HEK293 (cell line): ENCODE results near the gene AGO4.

Experiments used
- CTCF ChIP-seq: fragments of 450-650 bp; formaldehyde crosslinking; IDR thresholded peaks from 2 replicates; pipeline ENCODE4 v1.5.1; 2016; ENCODE audit warnings: missing biosample characterization, missing genetic modification characterization
- GFI1B ChIP-seq: fragments of 450-650 bp; formaldehyde crosslinking; IDR thresholded peaks from 2 replicates; pipeline ENCODE4 v1.5.1; 2016; ENCODE audit warnings: missing biosample characterization, missing genetic modification characterization
- GLI4 ChIP-seq: fragments of 450-650 bp; formaldehyde crosslinking; IDR thresholded peaks from 2 replicates; pipeline ENCODE4 v1.5.1; 2016; ENCODE audit warnings: missing biosample characterization, missing genetic modification characterization
- GLIS1 ChIP-seq: fragments of 450-650 bp; formaldehyde crosslinking; IDR thresholded peaks from 2 replicates; pipeline ENCODE4 v1.5.1; 2016; ENCODE audit warnings: missing biosample characterization, missing genetic modification characterization
- GLIS2 ChIP-seq: fragments of 450-650 bp; formaldehyde crosslinking; IDR thresholded peaks from 2 replicates; pipeline ENCODE4 v1.5.1; 2016; ENCODE audit warnings: missing biosample characterization, missing genetic modification characterization
- HOXA7 ChIP-seq: sonication (generic); formaldehyde crosslinking; IDR thresholded peaks from 2 replicates; pipeline ENCODE4 v1.8.1; 2022; ENCODE audit warnings: missing genetic modification reagents, borderline replicate concordance
- HOXC10 ChIP-seq: sonication (generic); formaldehyde crosslinking; IDR thresholded peaks from 2 replicates; pipeline ENCODE4 v1.8.1; 2023; ENCODE audit warnings: mild to moderate bottlenecking, missing genetic modification reagents
- KLF7 ChIP-seq: fragments of 450-650 bp; formaldehyde crosslinking; IDR thresholded peaks from 2 replicates; pipeline ENCODE4 v1.5.1; 2016; ENCODE audit warnings: missing biosample characterization, missing genetic modification characterization, borderline replicate concordance
- PRDM4 ChIP-seq: fragments of 450-650 bp; formaldehyde crosslinking; IDR thresholded peaks from 2 replicates; pipeline ENCODE4 v1.5.1; 2017; ENCODE audit warnings: missing biosample characterization, missing genetic modification characterization
- REPIN1 ChIP-seq: fragments of 450-650 bp; formaldehyde crosslinking; IDR thresholded peaks from 2 replicates; pipeline ENCODE4 v1.5.1; 2017; ENCODE audit warnings: missing biosample characterization, missing genetic modification characterization, low read depth
- SP2 ChIP-seq: fragments of 450-650 bp; formaldehyde crosslinking; IDR thresholded peaks from 2 replicates; pipeline ENCODE4 v1.5.1; 2016; ENCODE audit warnings: missing biosample characterization, missing genetic modification characterization
- ZBTB10 ChIP-seq: fragments of 450-650 bp; formaldehyde crosslinking; IDR thresholded peaks from 2 replicates; pipeline ENCODE4 v1.5.1; 2016; ENCODE audit warnings: missing biosample characterization, missing genetic modification characterization
- ZFP3 ChIP-seq: fragments of 450-650 bp; formaldehyde crosslinking; IDR thresholded peaks from 2 replicates; pipeline ENCODE4 v1.5.1; 2016; ENCODE audit warnings: low read depth, missing biosample characterization, missing genetic modification characterization
- ZIC2 ChIP-seq: fragments of 450-650 bp; formaldehyde crosslinking; IDR thresholded peaks from 2 replicates; pipeline ENCODE4 v1.5.1; 2016; ENCODE audit warnings: missing biosample characterization, missing genetic modification characterization
- ZNF112 ChIP-seq: fragments of 450-650 bp; formaldehyde crosslinking; IDR thresholded peaks from 2 replicates; pipeline ENCODE4 v1.5.0; 2017; ENCODE audit warnings: missing biosample characterization, missing genetic modification characterization
- ZNF16 ChIP-seq: fragments of 450-650 bp; formaldehyde crosslinking; IDR thresholded peaks from 2 replicates; pipeline ENCODE4 v1.5.1; 2016; ENCODE audit warnings: low read depth, missing biosample characterization, missing genetic modification characterization
- ZNF18 ChIP-seq: fragments of 450-650 bp; formaldehyde crosslinking; IDR thresholded peaks from 2 replicates; pipeline ENCODE4 v1.5.1; 2016; ENCODE audit warnings: missing biosample characterization, missing genetic modification characterization
- ZNF19 ChIP-seq: fragments of 450-650 bp; formaldehyde crosslinking; IDR thresholded peaks from 2 replicates; pipeline ENCODE4; 2016; ENCODE audit warnings: missing biosample characterization, missing genetic modification characterization, low read depth
- ZNF221 ChIP-seq: fragments of 450-650 bp; formaldehyde crosslinking; IDR thresholded peaks from 2 replicates; pipeline ENCODE4 v1.5.1; 2017; ENCODE audit warnings: missing biosample characterization, missing genetic modification characterization, borderline replicate concordance
- ZNF280C ChIP-seq: fragments of 450-650 bp; formaldehyde crosslinking; IDR thresholded peaks from 2 replicates; pipeline ENCODE4 v1.5.1; 2016; ENCODE audit warnings: missing biosample characterization, missing genetic modification characterization
- ZNF335 ChIP-seq: fragments of 450-650 bp; formaldehyde crosslinking; conservative IDR thresholded peaks from 2 replicates; pipeline ENCODE4 v1.5.1; 2016; ENCODE audit warnings: missing biosample characterization, missing genetic modification characterization
- ZNF473 ChIP-seq: fragments of 450-650 bp; formaldehyde crosslinking; IDR thresholded peaks from 2 replicates; pipeline ENCODE4 v1.5.1; 2017; ENCODE audit warnings: missing biosample characterization, missing genetic modification characterization
- ZNF488 ChIP-seq: fragments of 450-650 bp; formaldehyde crosslinking; IDR thresholded peaks from 2 replicates; pipeline ENCODE4 v1.5.1; 2016; ENCODE audit warnings: missing biosample characterization, missing genetic modification characterization
- ZNF521 ChIP-seq: fragments of 450-650 bp; formaldehyde crosslinking; IDR thresholded peaks from 2 replicates; pipeline ENCODE4 v1.5.1; 2017; ENCODE audit warnings: missing biosample characterization, mild to moderate bottlenecking, missing genetic modification characterization
- ZNF548 ChIP-seq: fragments of 450-650 bp; formaldehyde crosslinking; IDR thresholded peaks from 2 replicates; pipeline ENCODE4 v1.5.1; 2016; ENCODE audit warnings: missing biosample characterization, missing genetic modification characterization
- ZNF558 ChIP-seq: fragments of 450-650 bp; formaldehyde crosslinking; IDR thresholded peaks from 2 replicates; pipeline ENCODE4 v1.5.1; 2016; ENCODE audit warnings: missing biosample characterization, missing genetic modification characterization
- ZNF596 ChIP-seq: fragments of 450-650 bp; IDR thresholded peaks from 2 replicates; pipeline ENCODE4 v1.5.0; 2018; ENCODE audit warnings: missing biosample characterization, mild to moderate bottlenecking, missing genetic modification characterization, moderate library complexity
- ZNF600 ChIP-seq: fragments of 450-650 bp; formaldehyde crosslinking; IDR thresholded peaks from 2 replicates; pipeline ENCODE4 v1.5.1; 2016; ENCODE audit warnings: missing biosample characterization, missing genetic modification characterization
- ZNF626 ChIP-seq: fragments of 450-650 bp; sonication (Bioruptor Pico); formaldehyde crosslinking; IDR thresholded peaks from 2 replicates; pipeline ENCODE4 v1.5.1; 2018; ENCODE audit warnings: missing biosample characterization, missing genetic modification characterization, inconsistent platforms
- ZNF707 ChIP-seq: fragments of 450-650 bp; formaldehyde crosslinking; IDR thresholded peaks from 2 replicates; pipeline ENCODE4 v1.5.1; 2016; ENCODE audit warnings: missing biosample characterization, missing genetic modification characterization

Gene AGO4

GRCh38 chr1:35769188-35769758, 38.5 kb upstream of the AGO4 start (continued):
- TF ChIP-seq ZBTB10 (tag by site-specific recombination) (no peak), ZNF548 (tag by site-specific recombination) (no peak), ZNF112 (tag by site-specific recombination) (no peak), ZFP3 (tag by site-specific recombination) (no peak), ZNF707 (tag by site-specific recombination) (no peak), ZNF596 (tag by site-specific recombination) (peak; percentile 82), ZNF280C (tag by site-specific recombination) (no peak), ZNF16 (no peak), SP2 (peak; percentile 23), GLIS2 (tag by site-specific recombination) (peak; percentile 38; the same call in 1 of the 2 replicates), ZNF473 (tag by site-specific recombination) (no peak), ZNF335 (tag by site-specific recombination) (peak; percentile 64), ZNF521 (tag by site-specific recombination) (no peak), REPIN1 (tag by site-specific recombination) (no peak), ZIC2 (tag by site-specific recombination) (no peak), ZNF558 (tag by site-specific recombination) (no peak), ZNF600 (tag by site-specific recombination) (peak; percentile 91), ZNF19 (tag by site-specific recombination) (no peak), GFI1B (tag by site-specific recombination) (no peak), ZNF18 (no peak), HOXC10 (no peak), GLIS1 (tag by site-specific recombination) (no peak; the same call in none of the 2 replicates), PRDM4 (tag by site-specific recombination) (no peak), GLI4 (tag by site-specific recombination) (no peak), CTCF (tag by site-specific recombination) (peak; percentile 80), ZNF626 (tag by site-specific recombination) (no peak), HOXA7 (CRISPR knock-in tag) (no peak), ZNF488 (tag by site-specific recombination) (no peak), KLF7 (tag by site-specific recombination) (0 out of 2 replicates have a peak, but pooled peaks have one; percentile 57), ZNF221 (tag by site-specific recombination) (peak; percentile 61; the same call in 1 of the 2 replicates)
